SK-N-SH (cell line): ENCODE measurements around the gene MED8. TPM values are rescaled to one million over a fixed set of nuclear protein-coding genes. Genes with fewer than 3 reads are reported as not detected.
A peak's percentile ranks its signal among the peaks of the same experiment; 100 is the strongest.

Source experiments
- CTCF ChIA-PET: fragments of 300-600, 350-600 bp; formaldehyde crosslinking; extraction: SDS; loops from one replicate; lab custom pipeline; 2021; lab: Yijun Ruan, JAX
- POLR2A ChIA-PET: fragments of 350-600 bp; sonication (Branson Sonifier 250); formaldehyde crosslinking; extraction: SDS; loops from one replicate; lab custom pipeline; 2020; ENCODE audit warnings: antibody characterized with exemption, inconsistent platforms; lab: Yijun Ruan, JAX
- DNase-seq: peaks from one replicate; pipeline ENCODE4 v3.0.0; 2012
- H2AFZ ChIP-seq: fragments of 200-600 bp; sonication (generic); 2 replicates; pipeline ENCODE4 v1.8.1; 2016; ENCODE audit warnings: antibody characterized with exemption, mild to moderate bottlenecking, low read depth
- H3F3A ChIP-seq: fragments of 200-600 bp; sonication (generic); replicated peaks from 2 replicates; pipeline ENCODE3; 2016; ENCODE audit warnings: antibody characterized with exemption, mild to moderate bottlenecking; ENCODE audit not compliant: insufficient read depth
- H3K27ac ChIP-seq, 2 experiments: fragments of 200-500 bp in 1 of 2; fragments of 200-600 bp in 1 of 2; sonication (Bioruptor generic) in 1 of 2; sonication (generic), shearing (Covaris generic) in 1 of 2; 2 replicates each; pipeline versions ENCODE4 v1.5.1 to v1.6.1; 2014 to 2016; ENCODE audit warnings: low read depth in 2 of 2, inconsistent platforms in 1 of 2, low read length in 1 of 2, mild to moderate bottlenecking in 1 of 2, mixed read lengths in 1 of 2
- H3K27me3 ChIP-seq: fragments of 200-600 bp; sonication (generic), shearing (Covaris generic); 2 replicates; pipeline ENCODE4 v1.6.1; 2016; ENCODE audit warnings: mixed run types; ENCODE audit not compliant: insufficient read depth
- H3K36me3 ChIP-seq, 2 experiments: fragments of 200-500 bp in 1 of 2; fragments of 200-600 bp in 1 of 2; sonication (Bioruptor generic) in 1 of 2; sonication (generic) in 1 of 2; replicated peaks in 1 of 2; 2 replicates each; pipeline versions ENCODE3 to v1.5.1; 2014 to 2016; ENCODE audit warnings: low read length in 1 of 2, mild to moderate bottlenecking in 1 of 2; ENCODE audit not compliant: insufficient read depth in 2 of 2, control insufficient read depth in 1 of 2
- H3K4me1 ChIP-seq, 2 experiments: fragments of 200-500 bp in 1 of 2; fragments of 200-600 bp in 1 of 2; sonication (Bioruptor generic) in 1 of 2; sonication (generic), shearing (Covaris generic) in 1 of 2; 2 replicates each; pipeline versions ENCODE4 v1.5.1 to v1.6.1; 2014 to 2016; ENCODE audit warnings: low read depth in 1 of 2, low read length in 1 of 2, mixed run types in 1 of 2; ENCODE audit not compliant: insufficient read depth in 2 of 2, control insufficient read depth in 1 of 2
- H3K4me2 ChIP-seq: fragments of 200-600 bp; sonication (generic), shearing (Covaris generic); 2 replicates; pipeline ENCODE4 v1.6.1; 2017; ENCODE audit warnings: mixed run types
- H3K4me3 ChIP-seq, 2 experiments: fragments of 200-500 bp in 1 of 2; fragments of 200-600 bp in 1 of 2; sonication (Bioruptor generic) in 1 of 2; sonication (generic), shearing (Covaris generic) in 1 of 2; 2 replicates each; pipeline versions ENCODE4 v1.5.1 to v1.8.1; 2014 to 2016; ENCODE audit warnings: low read depth in 2 of 2, inconsistent platforms in 1 of 2, low read length in 1 of 2, mild to moderate bottlenecking in 1 of 2, mixed read lengths in 1 of 2, moderate library complexity in 1 of 2
- H3K79me2 ChIP-seq: fragments of 200-600 bp; sonication (generic); 2 replicates; pipeline ENCODE4 v1.8.1; 2017; ENCODE audit warnings: mild to moderate bottlenecking; ENCODE audit not compliant: insufficient read depth
- H3K9ac ChIP-seq: fragments of 200-600 bp; sonication (generic); 2 replicates; pipeline ENCODE4 v1.6.1; 2017; ENCODE audit warnings: mixed run types
- H3K9me2 ChIP-seq: fragments of 200-600 bp; sonication (generic); 2 replicates; pipeline ENCODE4 v1.6.1; 2017; ENCODE audit warnings: mixed run types
- H3K9me3 ChIP-seq: fragments of 200-600 bp; sonication (generic); 2 replicates; pipeline ENCODE4 v1.6.1; 2017; ENCODE audit warnings: mixed run types, mild to moderate bottlenecking, moderate library complexity
- H4K20me1 ChIP-seq: fragments of 200-600 bp; sonication (generic); 2 replicates; pipeline ENCODE4 v1.6.1; 2017; ENCODE audit warnings: mild to moderate bottlenecking, mixed run types; ENCODE audit not compliant: insufficient read depth
- CHD2 ChIP-seq: fragments of 150-350 bp; IDR thresholded peaks from 2 replicates; pipeline ENCODE4 v1.6.1; 2018; ENCODE audit warnings: low read length; ENCODE audit not compliant: partially characterized antibody
- ELF1 ChIP-seq: IDR thresholded peaks from 2 replicates; pipeline ENCODE4 v1.4.0; 2012
- EP300 ChIP-seq, 2 experiments: IDR thresholded peaks; 2 replicates each; pipeline versions ENCODE4 v1.4.0 to v1.6.1; 2012; ENCODE audit warnings: borderline replicate concordance in 1 of 2, low read depth in 1 of 2, low read length in 1 of 2
- FOXJ3 ChIP-seq: sonication (generic); formaldehyde crosslinking; IDR thresholded peaks from 2 replicates; pipeline ENCODE4 v1.5.1; 2020; ENCODE audit warnings: mild to moderate bottlenecking, missing genetic modification reagents
- GABPA ChIP-seq: IDR thresholded peaks from 2 replicates; pipeline ENCODE4 v1.4.0; 2012; ENCODE audit warnings: low read depth, mild to moderate bottlenecking
- MEF2A ChIP-seq: IDR thresholded peaks from 2 replicates; pipeline ENCODE4 v1.4.0; 2012; ENCODE audit warnings: low read depth, borderline replicate concordance
- RAD21 ChIP-seq: IDR thresholded peaks from 2 replicates; pipeline ENCODE4 v1.6.1; 2012; ENCODE audit warnings: mild to moderate bottlenecking, low read length
- RCOR1 ChIP-seq: fragments of 150-350 bp; IDR thresholded peaks from 2 replicates; pipeline ENCODE4 v1.6.1; 2017; ENCODE audit warnings: antibody characterized with exemption, low read length
- SMC3 ChIP-seq: IDR thresholded peaks from 2 replicates; pipeline ENCODE4 v1.6.1; 2012; ENCODE audit warnings: low read depth, low read length, improper control_type of control experiment
- TAF1 ChIP-seq: IDR thresholded peaks from 2 replicates; pipeline ENCODE4 v1.6.1; 2012; ENCODE audit warnings: low read depth, mild to moderate bottlenecking, low read length, moderate library complexity, borderline replicate concordance
- WGBS: methylation state at CpG from one replicate; pipeline ENCODE4 v1.1.6; 2017; ENCODE audit warnings: low lambda C conversion rate; 5-methylcytosine and 5-hydroxymethylcytosine counted together
- polyA plus RNA-seq, 3 experiments: library from polyadenylated mRNA; depleted of rRNA; stranded (reverse); fragments of >200 nt; gene quantifications; 2 replicates each; pipeline ENCODE4 v1.2.3, GENCODE V29; 2012
- TF ChIP-seq, protein P1 (sequence below): fragments of 200-600 bp; sonication (generic); IDR thresholded peaks from 2 replicates; pipeline ENCODE4 v1.6.1; 2017; ENCODE audit warnings: antibody characterized with exemption, mild to moderate bottlenecking, moderate library complexity
- TF ChIP-seq, protein P2 (sequence below): IDR thresholded peaks from 2 replicates; pipeline ENCODE4; 2012
- TF ChIP-seq, protein P3 (sequence below): fragments of 150-350 bp; IDR thresholded peaks from 2 replicates; pipeline ENCODE4 v1.6.1; 2017; ENCODE audit warnings: antibody characterized with exemption, low read length, low read depth, borderline replicate concordance
- TF ChIP-seq, protein P4 (sequence below): IDR thresholded peaks from 2 replicates; pipeline ENCODE4 v1.6.1; 2012; ENCODE audit warnings: mild to moderate bottlenecking, low read depth, low read length, moderate library complexity
- TF ChIP-seq, protein P5 (sequence below): IDR thresholded peaks from 2 replicates; pipeline ENCODE4 v1.4.0; 2012; ENCODE audit warnings: low read depth, borderline replicate concordance
- TF ChIP-seq, protein P6 (sequence below): fragments of 150-350 bp; IDR thresholded peaks from 2 replicates; pipeline ENCODE4 v1.6.1; 2016; ENCODE audit warnings: mild to moderate bottlenecking, low read depth, low read length

The MED8 gene
- polyA plus RNA-seq, 1 of the 3 experiments (the other 2 are of a cell fraction) = 33.7 TPM

DNA sequence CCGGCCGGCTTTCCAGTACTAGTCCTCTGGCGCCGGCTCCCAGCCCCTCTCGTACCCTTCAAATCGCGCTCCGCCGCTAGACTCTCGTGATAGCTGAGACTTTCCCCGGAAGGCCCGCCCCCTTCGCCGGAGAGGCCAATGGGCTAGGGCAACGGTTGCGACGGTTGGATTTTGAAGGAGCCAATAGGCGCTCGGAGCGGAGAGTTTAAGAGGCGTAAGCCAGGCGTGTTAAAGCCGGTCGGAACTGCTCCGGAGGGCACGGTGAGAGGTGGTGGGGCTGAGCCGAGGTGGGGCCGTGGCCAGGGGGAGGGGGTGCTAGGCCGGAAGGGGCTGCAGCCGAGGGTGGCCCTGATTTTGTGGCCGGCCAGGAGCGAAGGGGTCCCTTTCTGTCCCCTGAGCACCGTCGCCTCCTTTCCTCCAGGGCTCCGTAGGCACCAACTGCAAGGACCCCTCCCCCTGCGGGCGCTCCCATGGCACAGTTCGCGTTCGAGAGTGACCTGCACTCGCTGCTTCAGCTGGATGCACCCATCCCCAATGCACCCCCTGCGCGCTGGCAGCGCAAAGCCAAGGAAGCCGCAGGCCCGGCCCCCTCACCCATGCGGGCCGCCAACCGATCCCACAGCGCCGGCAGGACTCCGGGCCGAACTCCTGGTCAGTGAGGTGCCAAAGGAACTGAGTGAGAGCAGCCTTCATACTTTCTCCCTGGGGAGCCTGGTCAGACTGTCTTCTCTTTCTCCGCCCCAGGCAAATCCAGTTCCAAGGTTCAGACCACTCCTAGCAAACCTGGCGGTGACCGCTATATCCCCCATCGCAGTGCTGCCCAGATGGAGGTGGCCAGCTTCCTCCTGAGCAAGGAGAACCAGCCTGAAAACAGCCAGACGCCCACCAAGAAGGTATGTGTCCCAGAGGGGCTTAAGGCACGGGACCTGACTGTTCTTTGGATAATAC, 30.6 kb downstream of the MED8 start, which contains the start of gene CDC20 (continued):
- TF ChIP-seq RCOR1 = no peak
- peak; percentile 82 for TF ChIP-seq GABPA
- TF ChIP-seq EP300 (IDR thresholded peaks at IDR 0.05; ENCODE audit: borderline replicate concordance in 1 of 2, low read depth in 1 of 2, low read length in 1 of 2) = 0 out of 4 replicates have a peak, but pooled peaks of 1 of the 2 experiments have one; percentile 28
- no peak for TF ChIP-seq FOXJ3 (CRISPR knock-in tag)
- peak; percentile 76; the same call in 1 of the 2 replicates for TF ChIP-seq TAF1
- TF ChIP-seq, protein P1, sequence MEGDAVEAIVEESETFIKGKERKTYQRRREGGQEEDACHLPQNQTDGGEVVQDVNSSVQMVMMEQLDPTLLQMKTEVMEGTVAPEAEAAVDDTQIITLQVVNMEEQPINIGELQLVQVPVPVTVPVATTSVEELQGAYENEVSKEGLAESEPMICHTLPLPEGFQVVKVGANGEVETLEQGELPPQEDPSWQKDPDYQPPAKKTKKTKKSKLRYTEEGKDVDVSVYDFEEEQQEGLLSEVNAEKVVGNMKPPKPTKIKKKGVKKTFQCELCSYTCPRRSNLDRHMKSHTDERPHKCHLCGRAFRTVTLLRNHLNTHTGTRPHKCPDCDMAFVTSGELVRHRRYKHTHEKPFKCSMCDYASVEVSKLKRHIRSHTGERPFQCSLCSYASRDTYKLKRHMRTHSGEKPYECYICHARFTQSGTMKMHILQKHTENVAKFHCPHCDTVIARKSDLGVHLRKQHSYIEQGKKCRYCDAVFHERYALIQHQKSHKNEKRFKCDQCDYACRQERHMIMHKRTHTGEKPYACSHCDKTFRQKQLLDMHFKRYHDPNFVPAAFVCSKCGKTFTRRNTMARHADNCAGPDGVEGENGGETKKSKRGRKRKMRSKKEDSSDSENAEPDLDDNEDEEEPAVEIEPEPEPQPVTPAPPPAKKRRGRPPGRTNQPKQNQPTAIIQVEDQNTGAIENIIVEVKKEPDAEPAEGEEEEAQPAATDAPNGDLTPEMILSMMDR = no peak
- no peak for TF ChIP-seq MEF2A
- TF ChIP-seq, protein P2, sequence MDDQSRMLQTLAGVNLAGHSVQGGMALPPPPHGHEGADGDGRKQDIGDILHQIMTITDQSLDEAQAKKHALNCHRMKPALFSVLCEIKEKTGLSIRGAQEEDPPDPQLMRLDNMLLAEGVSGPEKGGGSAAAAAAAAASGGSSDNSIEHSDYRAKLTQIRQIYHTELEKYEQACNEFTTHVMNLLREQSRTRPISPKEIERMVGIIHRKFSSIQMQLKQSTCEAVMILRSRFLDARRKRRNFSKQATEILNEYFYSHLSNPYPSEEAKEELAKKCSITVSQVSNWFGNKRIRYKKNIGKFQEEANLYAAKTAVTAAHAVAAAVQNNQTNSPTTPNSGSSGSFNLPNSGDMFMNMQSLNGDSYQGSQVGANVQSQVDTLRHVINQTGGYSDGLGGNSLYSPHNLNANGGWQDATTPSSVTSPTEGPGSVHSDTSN = no peak
- peak; percentile 99 for TF ChIP-seq CHD2
- TF ChIP-seq, protein P3, sequence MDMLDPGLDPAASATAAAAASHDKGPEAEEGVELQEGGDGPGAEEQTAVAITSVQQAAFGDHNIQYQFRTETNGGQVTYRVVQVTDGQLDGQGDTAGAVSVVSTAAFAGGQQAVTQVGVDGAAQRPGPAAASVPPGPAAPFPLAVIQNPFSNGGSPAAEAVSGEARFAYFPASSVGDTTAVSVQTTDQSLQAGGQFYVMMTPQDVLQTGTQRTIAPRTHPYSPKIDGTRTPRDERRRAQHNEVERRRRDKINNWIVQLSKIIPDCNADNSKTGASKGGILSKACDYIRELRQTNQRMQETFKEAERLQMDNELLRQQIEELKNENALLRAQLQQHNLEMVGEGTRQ = no peak

DNA sequence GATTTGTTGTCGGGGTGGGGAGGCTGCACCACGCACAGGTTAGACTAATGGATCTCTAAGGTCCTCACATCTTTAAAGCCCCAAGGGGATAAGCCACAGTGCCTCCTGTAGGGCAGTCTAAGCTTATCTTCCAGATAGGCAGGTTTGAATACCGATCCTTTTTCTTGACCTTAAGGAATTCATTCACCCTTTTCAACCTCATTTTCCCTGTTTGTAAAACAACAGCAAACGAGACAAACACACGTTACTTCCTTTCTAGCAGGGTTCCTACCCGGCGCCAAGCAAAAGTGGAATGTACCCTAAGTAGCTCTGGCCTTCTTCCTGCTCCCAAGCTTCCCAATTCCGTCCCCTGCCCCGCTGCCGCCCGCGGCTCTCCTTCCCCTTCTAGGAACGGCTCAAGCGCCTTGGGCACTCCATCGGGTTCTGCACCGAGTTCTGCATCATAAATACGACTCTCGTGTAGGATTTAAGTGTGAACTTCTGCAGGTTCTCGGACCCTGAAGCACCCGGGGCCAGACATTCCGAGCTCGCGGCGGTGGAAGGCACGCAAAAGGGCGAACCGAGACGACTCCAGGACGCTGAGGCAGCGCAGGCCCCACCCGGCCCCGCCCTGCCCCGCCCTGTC, 31.4 kb downstream of the MED8 start:
- peak overlapping the region; percentile 78 to 79 for H3K4me3 ChIP-seq
- peaks cover 7 to 30% of the 10 kb centered on the region in 2 experiments; a peak in 1 of 4 replicates for H3K4me1 ChIP-seq
- H4K20me1 ChIP-seq = no peaks in the 10 kb centered on the region
- no peaks in the 10 kb centered on the region for H3K9me3 ChIP-seq
- peak overlapping the region; percentile 87 for H3K4me2 ChIP-seq
- no peaks in the 10 kb centered on the region for H3K9me2 ChIP-seq
- H3K27ac ChIP-seq = peak overlapping the region; percentile 81 to 90
- H3K27me3 ChIP-seq = no peaks in the 10 kb centered on the region
- DNase-seq = peak; percentile 51
- H3K9ac ChIP-seq = peak overlapping the region; percentile 93
- H3K36me3 ChIP-seq = peaks cover 19 to 27% of the 10 kb centered on the region in 2 experiments
- H3F3A ChIP-seq = peaks cover 26% of the 10 kb centered on the region
- 4% methylated on average over 20 of the region's 33 CpGs for WGBS
- CTCF ChIA-PET = interaction anchor here (1.0 to 2.1 kb wide), 6 partner anchors 10 to 132 kb away, joined by 3 to 9 read pairs (median 5); partner anchors contain the start of genes ELOVL1, MED8 and SZT2
- H2AFZ ChIP-seq = peak overlapping the region; percentile 94
- POLR2A ChIA-PET = interaction anchor here (0.6 to 1.6 kb wide), 6 partner anchors 10 to 135 kb away, joined by 3 to 8 read pairs (median 4); partner anchors contain the start of genes ELOVL1, MED8 and SZT2
- peaks cover 49% of the 10 kb centered on the region for H3K79me2 ChIP-seq
- TF ChIP-seq, protein P4, sequence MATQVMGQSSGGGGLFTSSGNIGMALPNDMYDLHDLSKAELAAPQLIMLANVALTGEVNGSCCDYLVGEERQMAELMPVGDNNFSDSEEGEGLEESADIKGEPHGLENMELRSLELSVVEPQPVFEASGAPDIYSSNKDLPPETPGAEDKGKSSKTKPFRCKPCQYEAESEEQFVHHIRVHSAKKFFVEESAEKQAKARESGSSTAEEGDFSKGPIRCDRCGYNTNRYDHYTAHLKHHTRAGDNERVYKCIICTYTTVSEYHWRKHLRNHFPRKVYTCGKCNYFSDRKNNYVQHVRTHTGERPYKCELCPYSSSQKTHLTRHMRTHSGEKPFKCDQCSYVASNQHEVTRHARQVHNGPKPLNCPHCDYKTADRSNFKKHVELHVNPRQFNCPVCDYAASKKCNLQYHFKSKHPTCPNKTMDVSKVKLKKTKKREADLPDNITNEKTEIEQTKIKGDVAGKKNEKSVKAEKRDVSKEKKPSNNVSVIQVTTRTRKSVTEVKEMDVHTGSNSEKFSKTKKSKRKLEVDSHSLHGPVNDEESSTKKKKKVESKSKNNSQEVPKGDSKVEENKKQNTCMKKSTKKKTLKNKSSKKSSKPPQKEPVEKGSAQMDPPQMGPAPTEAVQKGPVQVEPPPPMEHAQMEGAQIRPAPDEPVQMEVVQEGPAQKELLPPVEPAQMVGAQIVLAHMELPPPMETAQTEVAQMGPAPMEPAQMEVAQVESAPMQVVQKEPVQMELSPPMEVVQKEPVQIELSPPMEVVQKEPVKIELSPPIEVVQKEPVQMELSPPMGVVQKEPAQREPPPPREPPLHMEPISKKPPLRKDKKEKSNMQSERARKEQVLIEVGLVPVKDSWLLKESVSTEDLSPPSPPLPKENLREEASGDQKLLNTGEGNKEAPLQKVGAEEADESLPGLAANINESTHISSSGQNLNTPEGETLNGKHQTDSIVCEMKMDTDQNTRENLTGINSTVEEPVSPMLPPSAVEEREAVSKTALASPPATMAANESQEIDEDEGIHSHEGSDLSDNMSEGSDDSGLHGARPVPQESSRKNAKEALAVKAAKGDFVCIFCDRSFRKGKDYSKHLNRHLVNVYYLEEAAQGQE = no peak
- TF ChIP-seq SMC3 = 0 out of 2 replicates have a peak, but pooled peaks have one; percentile 0
- peak; percentile 20; the same call in 1 of the 2 replicates for TF ChIP-seq RAD21
- TF ChIP-seq, protein P5, sequence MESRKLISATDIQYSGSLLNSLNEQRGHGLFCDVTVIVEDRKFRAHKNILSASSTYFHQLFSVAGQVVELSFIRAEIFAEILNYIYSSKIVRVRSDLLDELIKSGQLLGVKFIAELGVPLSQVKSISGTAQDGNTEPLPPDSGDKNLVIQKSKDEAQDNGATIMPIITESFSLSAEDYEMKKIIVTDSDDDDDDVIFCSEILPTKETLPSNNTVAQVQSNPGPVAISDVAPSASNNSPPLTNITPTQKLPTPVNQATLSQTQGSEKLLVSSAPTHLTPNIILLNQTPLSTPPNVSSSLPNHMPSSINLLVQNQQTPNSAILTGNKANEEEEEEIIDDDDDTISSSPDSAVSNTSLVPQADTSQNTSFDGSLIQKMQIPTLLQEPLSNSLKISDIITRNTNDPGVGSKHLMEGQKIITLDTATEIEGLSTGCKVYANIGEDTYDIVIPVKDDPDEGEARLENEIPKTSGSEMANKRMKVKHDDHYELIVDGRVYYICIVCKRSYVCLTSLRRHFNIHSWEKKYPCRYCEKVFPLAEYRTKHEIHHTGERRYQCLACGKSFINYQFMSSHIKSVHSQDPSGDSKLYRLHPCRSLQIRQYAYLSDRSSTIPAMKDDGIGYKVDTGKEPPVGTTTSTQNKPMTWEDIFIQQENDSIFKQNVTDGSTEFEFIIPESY = no peak
- TF ChIP-seq, protein P6, sequence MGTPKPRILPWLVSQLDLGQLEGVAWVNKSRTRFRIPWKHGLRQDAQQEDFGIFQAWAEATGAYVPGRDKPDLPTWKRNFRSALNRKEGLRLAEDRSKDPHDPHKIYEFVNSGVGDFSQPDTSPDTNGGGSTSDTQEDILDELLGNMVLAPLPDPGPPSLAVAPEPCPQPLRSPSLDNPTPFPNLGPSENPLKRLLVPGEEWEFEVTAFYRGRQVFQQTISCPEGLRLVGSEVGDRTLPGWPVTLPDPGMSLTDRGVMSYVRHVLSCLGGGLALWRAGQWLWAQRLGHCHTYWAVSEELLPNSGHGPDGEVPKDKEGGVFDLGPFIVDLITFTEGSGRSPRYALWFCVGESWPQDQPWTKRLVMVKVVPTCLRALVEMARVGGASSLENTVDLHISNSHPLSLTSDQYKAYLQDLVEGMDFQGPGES = no peak
- TF ChIP-seq RCOR1 = no peak
- 0 out of 2 replicates have a peak, but pooled peaks have one; percentile 8 for TF ChIP-seq ELF1
